Thyroid gland (tissue), 4 donors: ENCODE data around the gene GLIPR1L1.

Experiments used
- POLR2A ChIP-seq, 2 donors: fragments of 450-650 bp; IDR thresholded peaks; one replicate each; pipeline ENCODE4 v1.6.1; 2017; ENCODE audit warnings: antibody characterized with exemption in 2 of 2, mild to moderate bottlenecking in 2 of 2, moderate library complexity in 1 of 2
- TF ChIP-seq, protein P1 (sequence below), 6 experiments: fragments of 200-600 bp in 3 of 6; fragments of 450-650 bp in 3 of 6; sonication (generic) in 3 of 6; IDR thresholded peaks; one replicate each; pipeline ENCODE4 v1.5.1; 2016 to 2019; ENCODE audit warnings: antibody characterized with exemption in 6 of 6, mild to moderate bottlenecking in 2 of 6, inconsistent platforms in 1 of 6, moderate library complexity in 1 of 6

DNA sequence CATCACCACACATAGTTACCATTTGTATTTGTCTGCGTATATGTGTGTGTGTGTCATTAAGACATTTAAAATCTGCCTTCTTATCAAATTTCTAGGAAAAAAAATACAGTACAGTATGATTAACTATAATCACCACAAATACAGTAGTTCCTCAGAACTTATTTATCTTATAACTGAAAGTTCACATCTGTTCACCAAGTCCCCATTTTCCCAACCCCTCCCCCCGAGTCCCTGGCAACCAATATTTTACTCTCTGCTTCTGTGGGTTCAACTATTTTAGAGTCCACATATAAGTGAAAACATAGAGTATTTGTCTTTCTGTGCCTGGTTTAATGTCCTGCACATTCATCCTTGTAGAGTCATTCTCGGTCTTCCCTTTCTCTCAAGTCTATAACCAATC is 16.7 kb upstream of the GLIPR1L1 start:
- TF ChIP-seq, protein P1, sequence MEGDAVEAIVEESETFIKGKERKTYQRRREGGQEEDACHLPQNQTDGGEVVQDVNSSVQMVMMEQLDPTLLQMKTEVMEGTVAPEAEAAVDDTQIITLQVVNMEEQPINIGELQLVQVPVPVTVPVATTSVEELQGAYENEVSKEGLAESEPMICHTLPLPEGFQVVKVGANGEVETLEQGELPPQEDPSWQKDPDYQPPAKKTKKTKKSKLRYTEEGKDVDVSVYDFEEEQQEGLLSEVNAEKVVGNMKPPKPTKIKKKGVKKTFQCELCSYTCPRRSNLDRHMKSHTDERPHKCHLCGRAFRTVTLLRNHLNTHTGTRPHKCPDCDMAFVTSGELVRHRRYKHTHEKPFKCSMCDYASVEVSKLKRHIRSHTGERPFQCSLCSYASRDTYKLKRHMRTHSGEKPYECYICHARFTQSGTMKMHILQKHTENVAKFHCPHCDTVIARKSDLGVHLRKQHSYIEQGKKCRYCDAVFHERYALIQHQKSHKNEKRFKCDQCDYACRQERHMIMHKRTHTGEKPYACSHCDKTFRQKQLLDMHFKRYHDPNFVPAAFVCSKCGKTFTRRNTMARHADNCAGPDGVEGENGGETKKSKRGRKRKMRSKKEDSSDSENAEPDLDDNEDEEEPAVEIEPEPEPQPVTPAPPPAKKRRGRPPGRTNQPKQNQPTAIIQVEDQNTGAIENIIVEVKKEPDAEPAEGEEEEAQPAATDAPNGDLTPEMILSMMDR (IDR thresholded peaks at IDR 0.05) = no peak
- TF ChIP-seq POLR2A (IDR thresholded peaks at IDR 0.05) = no peak
